Breast epithelium (tissue), 3 donors: ENCODE data around the gene MCTP2.

Experiments
- CTCF ChIP-seq, 3 donors: fragments of 450-650 bp; IDR thresholded peaks; one replicate each; pipeline ENCODE4 v1.5.1; 2016 to 2017; ENCODE audit warnings: antibody characterized with exemption in 3 of 3, mild to moderate bottlenecking in 3 of 3, moderate library complexity in 3 of 3
- POLR2A ChIP-seq: fragments of 450-650 bp; IDR thresholded peaks from one replicate; pipeline ENCODE4 v1.6.1; 2016; ENCODE audit warnings: antibody characterized with exemption, mild to moderate bottlenecking, moderate library complexity

GRCh38 chr15:94239474-94239873, 8.1 kb downstream of the MCTP2 start:
- TF ChIP-seq CTCF (IDR thresholded peaks at IDR 0.05) (no peak), POLR2A (no peak)
